ENCODE measurements around the gene PDCD5.
"Not testable (repeated sequence)": the region's sequence is repeated elsewhere in the genome, so short reads cannot be mapped to it uniquely, and the experiment has no call there.

Gene PDCD5

DNA sequence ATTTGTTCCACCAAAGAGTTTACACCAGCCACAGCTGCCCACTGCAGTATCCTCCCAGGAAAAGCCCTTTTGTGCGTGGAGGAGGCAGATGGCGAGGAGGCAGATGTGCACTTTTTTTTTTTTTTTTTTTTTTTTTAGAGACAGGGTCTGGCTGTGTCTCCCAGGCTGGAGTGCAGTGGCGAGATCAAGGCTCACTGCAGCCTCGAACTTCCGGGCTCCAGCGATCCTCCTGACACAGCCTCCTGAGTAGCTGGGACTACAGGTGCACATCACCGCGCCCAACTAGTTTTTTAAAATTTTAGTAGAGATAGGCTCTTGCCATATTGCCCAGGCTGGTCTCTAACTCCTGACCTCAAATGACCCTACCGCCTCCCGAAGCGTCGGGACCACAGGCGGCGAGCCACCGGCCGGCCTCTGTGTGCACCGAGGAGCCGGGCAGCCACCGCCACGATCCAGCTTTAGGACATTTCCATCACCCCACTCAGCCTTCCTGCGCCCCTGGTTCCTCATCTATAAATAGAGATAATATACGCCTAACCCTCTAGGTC, 563 bp upstream of the PDCD5 start:
- DNase-seq, result no peak

DNA sequence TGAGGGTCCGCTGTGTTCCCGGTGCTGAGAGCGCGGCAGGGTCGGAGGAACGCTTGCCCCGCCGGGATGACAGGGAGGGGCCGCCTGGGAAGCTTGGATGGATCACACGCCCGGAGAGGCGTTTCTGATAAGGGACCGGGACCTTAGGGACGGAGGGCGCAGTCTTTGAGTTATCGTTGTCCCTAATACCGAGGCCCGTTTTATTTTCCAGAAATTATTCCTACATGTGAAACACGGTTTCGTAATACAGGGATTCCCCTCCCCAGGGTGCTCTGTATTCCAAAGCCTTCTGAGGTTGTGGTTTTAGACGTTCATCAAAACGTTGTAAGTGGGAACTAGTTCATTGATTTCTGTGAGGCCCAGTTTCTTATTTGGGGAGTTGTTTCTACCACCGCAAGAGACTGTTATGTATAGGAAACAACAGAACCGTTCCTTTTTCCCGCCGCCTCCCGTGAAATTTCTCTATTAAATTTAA, 752 bp downstream of the PDCD5 start:
- peak; percentile 17 to 46 (median 37) for DNase-seq

DNA sequence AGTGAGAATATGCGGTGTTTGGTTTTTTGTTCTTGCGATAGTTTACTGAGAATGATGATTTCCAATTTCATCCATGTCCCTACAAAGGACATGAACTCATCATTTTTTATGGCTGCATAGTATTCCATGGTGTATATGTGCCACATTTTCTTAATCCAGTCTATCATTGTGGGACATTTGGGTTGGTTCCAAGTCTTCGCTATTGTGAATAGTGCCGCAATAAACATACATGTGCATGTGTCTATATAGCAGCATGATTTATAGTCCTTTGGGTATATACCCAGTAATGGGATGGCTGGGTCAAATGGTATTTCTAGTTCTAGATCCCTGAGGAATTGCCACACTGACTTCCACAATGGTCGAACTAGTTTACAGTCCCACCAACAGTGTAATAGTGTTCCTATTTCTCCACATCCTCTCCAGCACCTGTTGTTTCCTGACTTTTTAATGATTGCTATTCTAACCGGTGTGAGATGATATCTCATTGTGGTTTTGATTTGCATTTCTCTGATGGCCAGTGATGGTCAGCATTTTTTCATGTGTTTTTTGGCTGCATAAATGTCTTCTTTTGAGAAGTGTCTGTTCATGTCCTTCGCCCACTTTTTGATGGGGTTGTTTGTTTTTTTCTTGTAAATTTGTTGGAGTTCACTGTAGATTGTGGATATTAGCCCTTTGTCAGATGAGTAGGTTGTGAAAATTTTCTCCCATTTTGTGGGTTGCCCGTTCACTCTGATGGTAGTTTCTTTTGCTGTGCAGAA, 6.9 kb downstream of the PDCD5 start:
- not testable (repeated sequence) for DNase-seq

DNA sequence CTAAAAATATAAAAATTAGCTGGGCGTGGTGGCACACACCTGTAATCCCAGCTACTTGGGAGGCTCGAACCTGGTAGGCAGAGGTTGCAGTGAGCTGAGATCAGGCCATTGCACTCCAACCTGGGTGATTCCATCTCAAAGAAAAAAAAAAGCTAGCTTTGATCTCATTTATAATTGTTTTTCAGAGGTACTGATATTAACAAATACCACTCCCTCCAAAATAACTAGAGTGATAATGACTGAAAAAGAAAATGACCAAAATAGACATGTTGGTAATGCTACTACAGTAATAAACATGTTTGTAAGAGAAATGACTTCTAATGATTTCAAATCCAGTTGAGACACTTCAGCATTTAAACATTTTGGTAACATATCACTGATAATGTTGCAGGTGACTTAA, 13.0 kb downstream of the PDCD5 start:
- DNase-seq, result no peak

DNA sequence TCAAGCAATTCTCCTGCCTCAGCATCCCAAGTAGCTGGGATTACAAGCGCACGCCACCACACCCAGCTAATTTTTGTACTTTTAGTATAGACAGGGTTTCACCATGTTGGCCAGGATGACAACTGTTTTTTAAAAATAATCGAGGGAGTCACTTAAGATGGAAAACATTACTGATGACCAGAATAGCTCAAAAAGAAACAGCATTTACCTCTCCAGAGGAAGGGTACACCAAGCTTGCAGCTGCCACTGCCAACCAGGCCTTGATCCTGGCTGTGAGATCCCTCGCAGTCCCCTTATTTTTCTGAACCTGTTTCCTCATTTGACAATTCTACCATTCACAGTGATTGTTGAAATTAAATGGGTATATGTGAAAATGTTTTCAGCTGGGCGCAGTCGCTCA, 14.5 kb downstream of the PDCD5 start:
- no peak for DNase-seq

DNA sequence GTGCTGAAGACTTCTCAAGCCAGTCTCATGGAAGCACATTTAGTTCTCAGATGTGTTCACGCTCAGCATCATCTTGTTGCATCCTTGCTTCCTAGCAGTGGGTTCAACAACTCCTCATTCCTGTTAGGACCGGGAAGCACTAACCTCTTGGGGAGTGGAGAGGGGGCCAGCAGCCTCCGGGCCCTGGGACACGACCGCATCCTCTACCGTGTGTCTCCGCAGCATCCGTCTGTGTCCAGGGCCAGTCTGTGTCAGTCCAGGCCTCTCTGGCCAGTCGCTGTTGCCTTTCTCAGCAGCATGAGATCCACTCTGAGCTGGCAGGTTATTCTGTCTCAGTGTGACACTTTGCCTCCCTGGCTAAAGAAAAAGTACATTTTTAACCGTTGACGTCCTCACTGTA, 17.0 kb downstream of the PDCD5 start:
- DNase-seq, result no peak

- no peak for DNase-seq
Measured at GRCh38 chr19:32599258-32599657, 18.3 kb downstream of the PDCD5 start.

- peak; percentile 53 to 80 (median 66) for DNase-seq
Measured at GRCh38 chr19:32599736-32600157, 18.8 kb downstream of the PDCD5 start.

- no peak for DNase-seq
Measured at GRCh38 chr19:32603961-32604360, 23.0 kb downstream of the PDCD5 start.

DNA sequence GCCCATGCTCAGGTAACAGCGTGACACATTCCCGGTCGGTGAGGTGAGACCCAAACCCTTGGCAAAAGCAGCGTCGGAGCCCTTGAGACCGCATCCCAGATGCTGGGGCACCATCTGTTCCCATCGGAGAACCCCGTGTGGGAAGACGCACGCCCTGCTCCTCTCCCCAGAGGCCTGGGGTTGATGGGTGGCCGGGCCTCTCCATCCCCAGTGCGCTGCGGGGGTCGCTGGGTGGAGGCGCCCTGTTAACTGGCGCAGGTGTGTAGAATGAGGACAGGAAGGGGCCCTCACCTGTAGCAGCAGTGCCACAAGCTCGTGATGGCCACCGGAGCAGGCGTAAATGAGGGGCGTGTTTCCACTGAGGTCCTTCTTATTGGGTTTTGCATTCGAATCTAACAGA, 24.6 kb downstream of the PDCD5 start:
- DNase-seq, result no peak

GRCh38 chr19:32606289-32606688, 25.3 kb downstream of the PDCD5 start:
- no peak for DNase-seq

DNA sequence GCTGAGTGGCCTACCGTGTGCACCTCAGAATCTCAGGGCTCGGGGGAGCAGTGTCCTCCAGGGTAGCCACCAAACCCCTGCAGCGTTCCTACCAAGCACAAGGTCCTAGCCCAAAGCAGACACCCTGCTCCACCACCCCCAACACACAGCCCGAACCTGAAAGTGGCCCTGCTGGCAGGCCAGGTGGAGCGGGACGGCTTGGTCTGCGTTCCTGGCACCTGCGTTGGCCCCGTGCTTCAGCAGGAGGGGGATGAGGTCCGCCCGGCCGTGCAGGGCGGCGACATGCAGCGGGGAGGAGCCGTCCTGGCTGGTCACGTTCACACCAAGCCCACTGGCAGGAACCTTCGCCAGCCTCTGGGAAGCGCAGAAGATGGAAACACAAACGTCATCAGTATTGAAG, 26.5 kb downstream of the PDCD5 start:
- DNase-seq, result no peak

DNA sequence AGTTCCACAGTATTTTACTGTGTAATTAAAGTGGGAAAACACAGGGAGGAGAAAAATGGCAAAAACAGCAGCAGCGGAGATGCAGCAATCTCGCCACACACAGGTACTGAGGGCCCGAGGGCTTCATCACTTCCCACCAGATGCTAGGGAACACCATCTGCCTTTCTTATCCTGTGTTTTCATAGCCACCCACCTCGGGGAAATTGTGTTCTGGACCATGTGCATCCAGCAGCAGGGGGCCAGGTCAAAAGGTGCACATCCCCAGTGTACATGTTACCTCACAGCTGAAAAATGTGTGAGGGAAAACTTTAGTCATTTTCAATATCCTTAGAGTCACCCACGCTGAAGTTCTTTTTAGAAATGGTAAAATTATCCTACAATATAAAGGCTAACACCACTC, 30.2 kb downstream of the PDCD5 start:
- no peak for DNase-seq

- DNase-seq, result no peak
Measured at GRCh38 chr19:32613008-32613407, 32.0 kb downstream of the PDCD5 start.

DNA sequence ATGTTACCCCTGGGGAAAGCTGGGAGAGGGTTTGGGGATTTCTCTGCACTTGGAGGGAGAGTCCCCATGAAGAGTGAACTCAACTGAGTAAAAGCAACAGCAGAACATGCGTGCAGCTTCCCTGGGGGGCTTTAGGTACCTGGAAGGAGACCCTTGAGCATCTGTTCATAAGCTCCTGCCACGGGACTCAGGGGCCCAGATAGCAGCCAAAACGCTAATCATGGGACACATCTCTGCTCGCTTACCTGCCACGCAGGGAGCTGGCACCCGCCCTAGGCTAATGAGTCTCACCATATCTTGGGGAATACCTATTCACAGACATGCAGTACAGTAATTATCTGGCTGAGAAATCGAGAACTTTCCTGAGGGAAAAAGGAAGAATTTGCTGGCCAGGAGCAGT, 33.9 kb downstream of the PDCD5 start:
- DNase-seq, result no peak

- DNase-seq, result no peak
Measured at GRCh38 chr19:32615569-32615968, 34.6 kb downstream of the PDCD5 start.

DNA sequence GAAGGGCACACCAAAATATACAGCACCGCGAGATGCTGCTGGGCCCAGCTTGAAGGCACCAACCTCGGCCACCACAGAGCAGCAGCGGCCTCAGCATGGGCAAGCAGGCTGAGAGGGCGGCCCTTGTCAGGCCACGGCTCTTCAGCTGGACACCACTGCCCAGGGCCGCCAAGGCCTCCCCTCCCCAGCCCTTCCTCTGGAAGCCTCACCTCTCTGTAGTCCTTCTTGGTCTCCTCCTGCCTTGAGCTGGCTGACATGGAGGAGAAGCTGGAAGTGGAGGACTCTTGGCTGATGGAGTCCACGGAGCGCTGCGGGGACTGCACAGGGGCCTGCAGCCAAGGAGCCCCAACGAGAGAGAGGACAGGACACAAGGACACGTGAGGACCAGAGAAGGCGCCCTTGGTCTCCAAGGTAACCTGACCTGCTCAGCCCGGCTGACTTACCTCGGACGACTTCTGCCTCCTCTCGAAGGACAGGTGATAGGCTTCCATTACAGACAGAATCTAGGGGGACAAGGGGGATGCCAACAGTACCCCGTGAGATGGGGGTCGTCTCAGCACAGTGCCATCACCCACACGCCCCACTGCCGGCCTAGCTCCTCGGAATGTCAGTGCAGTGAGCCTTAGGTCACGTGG, 38.2 kb downstream of the PDCD5 start:
- DNase-seq, result no peak

DNA sequence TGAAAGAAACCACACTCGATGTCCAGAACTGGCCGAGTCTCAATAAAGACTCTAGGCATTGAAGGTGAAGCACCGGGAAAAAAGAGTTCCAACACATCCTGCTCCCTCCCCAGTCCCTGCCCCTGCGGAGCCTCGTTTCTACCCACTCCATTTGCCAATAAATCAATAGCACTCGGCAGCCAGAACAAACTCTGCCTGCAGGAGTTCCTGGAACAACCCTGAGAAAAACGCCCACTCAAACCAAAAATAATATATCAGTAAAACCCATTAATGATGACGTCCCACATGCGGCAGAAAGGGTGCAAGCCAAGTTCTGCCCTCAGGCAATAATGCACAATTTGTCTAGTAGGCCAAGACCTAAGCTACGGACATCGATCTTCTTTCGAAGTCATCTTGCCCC, 41.0 kb downstream of the PDCD5 start:
- DNase-seq, result no peak

GRCh38 chr19:32624410-32624809, 43.4 kb downstream of the PDCD5 start:
- DNase-seq, result peak in 1 of 4 experiments; percentile 2

- no peak for DNase-seq
Measured at GRCh38 chr19:32626969-32627368, 46.0 kb downstream of the PDCD5 start.

DNA sequence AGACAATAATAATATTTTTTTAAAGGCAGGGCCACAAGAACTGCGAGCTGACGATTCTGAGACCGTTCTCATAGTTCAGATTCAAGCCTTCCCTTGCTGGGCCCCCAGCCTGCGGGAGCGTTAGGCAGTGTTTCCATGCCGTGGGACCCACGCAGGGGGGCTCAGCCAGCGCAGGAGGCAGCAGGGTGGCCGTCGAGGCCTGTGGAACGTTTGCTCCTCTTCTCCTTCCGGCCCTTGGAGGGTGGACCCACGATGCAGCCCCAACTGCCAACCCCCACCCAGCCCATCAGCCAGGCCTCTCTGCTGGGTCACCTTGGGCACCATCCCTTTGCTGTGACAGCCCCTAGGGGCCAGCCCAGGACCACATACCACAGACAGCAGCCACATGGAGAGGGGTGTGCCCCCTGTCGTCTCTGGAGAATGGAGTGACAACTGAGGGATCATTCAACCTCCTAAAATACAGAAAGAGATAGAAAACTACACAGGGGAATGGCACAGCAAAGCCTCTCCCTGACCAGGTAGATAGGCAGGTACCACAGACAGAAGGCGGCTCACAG, 46.8 kb downstream of the PDCD5 start:
- no peak for DNase-seq

- no peak for DNase-seq
Measured at GRCh38 chr19:32630338-32630737, 49.3 kb downstream of the PDCD5 start.

DNA sequence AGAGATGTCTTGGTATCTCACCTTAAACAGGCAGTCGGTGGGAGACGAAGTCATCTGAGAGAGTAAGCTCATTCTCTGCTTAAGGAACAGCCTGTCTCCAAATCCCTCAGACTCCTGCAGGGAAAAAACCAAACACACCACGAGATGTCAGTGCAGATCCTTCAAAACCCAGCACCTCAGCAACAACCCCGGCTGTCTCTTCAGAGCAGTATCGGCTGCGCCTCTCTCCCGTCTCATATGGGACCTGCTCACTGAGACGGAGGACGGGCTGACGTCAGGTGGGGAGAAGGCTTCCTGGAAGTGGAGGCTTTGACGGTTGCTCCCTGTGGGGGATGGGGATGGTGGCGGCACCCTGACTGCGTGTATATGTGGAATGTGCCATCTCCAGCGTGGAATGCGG, 50.4 kb downstream of the PDCD5 start:
- DNase-seq, result no peak

All from suppressor macrophage (primary cell).